Heart left ventricle (tissue), 16 donors: Measurements from ENCODE around the gene CELF4. TPM values are rescaled to one million over a fixed set of nuclear protein-coding genes. Genes with fewer than 3 reads are reported as not detected.
A peak's percentile ranks its signal among the peaks of the same experiment; 100 is the strongest.

Source experiments
- ATAC-seq, 4 donors: fragments of 200-7000 bp; cut with Tn5 transposase; one replicate each; pipeline ENCODE4 v1.9.1; 2020 to 2022; ENCODE audit warnings: moderate library complexity in 4 of 4, mild to moderate bottlenecking in 3 of 4, moderate number of reproducible peaks in 1 of 4
- DNase-seq, 5 donors: peaks; one replicate each; pipeline ENCODE4 v3.0.0-alpha.2; 2020
- H3K27ac ChIP-seq, 12 donors: fragments of 200-600 bp; sonication (generic) in 4 of 12; one replicate each; pipeline versions ENCODE4 v1.5.0 to v1.8.0; 2016 to 2022; ENCODE audit warnings: mild to moderate bottlenecking in 2 of 12
- H3K27me3 ChIP-seq, 9 donors: fragments of 200-600 bp; sonication (generic) in 2 of 9; one replicate each; pipeline versions ENCODE4 v1.5.1 to v1.8.0; 2016 to 2022; ENCODE audit warnings: mild to moderate bottlenecking in 3 of 9
- H3K36me3 ChIP-seq, 9 donors: fragments of 200-600 bp; sonication (generic) in 2 of 9; one replicate each; pipeline versions ENCODE4 v1.5.0 to v1.8.0; 2018 to 2022; ENCODE audit warnings: mild to moderate bottlenecking in 2 of 9
- H3K4me1 ChIP-seq, 12 donors: fragments of 200-600 bp; sonication (generic) in 4 of 12; one replicate each; pipeline versions ENCODE4 v1.5.0 to v1.8.0; 2016 to 2022; ENCODE audit warnings: mild to moderate bottlenecking in 3 of 12
- H3K4me3 ChIP-seq, 12 donors: fragments of 200-600 bp; sonication (generic) in 4 of 12; one replicate each; pipeline versions ENCODE4 v1.5.0 to v1.8.0; 2017 to 2022; ENCODE audit warnings: mild to moderate bottlenecking in 9 of 12, moderate library complexity in 4 of 12
- H3K9me3 ChIP-seq, 12 donors: fragments of 200-600 bp; sonication (generic) in 4 of 12; one replicate each; pipeline versions ENCODE4 v1.5.0 to v1.8.0; 2016 to 2022; ENCODE audit warnings: mild to moderate bottlenecking in 1 of 12
- POLR2A ChIP-seq, 2 donors: fragments of 450-650 bp; IDR thresholded peaks; one replicate each; pipeline ENCODE4 v1.6.1; 2017; ENCODE audit warnings: antibody characterized with exemption in 2 of 2, mild to moderate bottlenecking in 2 of 2, moderate library complexity in 2 of 2
- WGBS, 4 donors: extraction: QIAGEN DNeasy Blood & Tissue Kit in 2 of 4; methylation state at CpG; one replicate each; pipeline versions ENCODE4 v1.1.5 to v1.1.7; 2013 to 2018; 5-methylcytosine and 5-hydroxymethylcytosine counted together
- intact Hi-C, 10 donors: fragments of 100-400 bp; cut with DNase I; formaldehyde crosslinking; loops; one replicate each; pipeline versions ENCODE4 v1.11.1 to v1.14.2; 2022
- polyA plus RNA-seq, 2 donors: library from polyadenylated mRNA; stranded (reverse); fragments of 200-250 nt; gene quantifications; one replicate each; pipeline ENCODE4 v1.2.3, GENCODE V29; 2013
- total RNA-seq, 9 donors: library from RNA; depleted of rRNA in 2 of 9; stranded (reverse); fragments of >200 nt in 2 of 9; fragmentation: NEBNext Ultra II Directional in 3 of 9; extraction: Animal tissue kit (Norgen Biotek cat#: 25700) in 3 of 9; gene quantifications; one replicate each; pipeline versions ENCODE4 v1.1.0 to v1.2.4, GENCODE V29; 2016 to 2023
- TF ChIP-seq, protein P1 (sequence below), 12 donors: fragments of 200-600 bp; sonication (generic) in 4 of 12; IDR thresholded peaks; one replicate each; pipeline versions ENCODE4 v1.5.0 to v1.8.0; 2018 to 2022; ENCODE audit warnings: antibody characterized with exemption in 12 of 12, mild to moderate bottlenecking in 5 of 12
- donor health status: ischemic (EF 13 %, LVEDD 7.1; RV severe dilation, severe dysfunction).
- donor health status: healthy with polysubstance abuse.
- donor health status: DM: no; HTN: yes; CAD: no.
- donor health status: DM: no; HTN: no; CAD: no.
- donor health status: ischemic (EF 25% LVEDD 6.9; RV normal size, moderate dysfunction).
- donor health status: ischemic (EF 25% LVEDD 5.7; RV mildly dilated, moderate dysfunction).
- donor health status: healthy.
- donor health status: DM: yes; HTN: yes; CAD: no.
- donor health status: ischemic (EF 35%, LVEDD 5.7; RV mildly dilated, moderate dysfunction).
- donor health status: nonischemic (EF 11% LVEDD 7.7; RV severe dilation, severe dysfunction).
- donor health status: DM: yes; HTN: yes; CAD: no.
- donor health status: PGD.
- donor health status: ischemic (EF 29% LVEDD 5.4; RV normal size, mild dysfunction).
- donor health status: nonischemic (EF 23%, LVEDD 6.1; RV moderate dilation, normal function).

Gene CELF4
- total and polyA plus RNA-seq, 11 donors: 0.11 to 0.67 (median 0.40) TPM; not detected in 3

DNA sequence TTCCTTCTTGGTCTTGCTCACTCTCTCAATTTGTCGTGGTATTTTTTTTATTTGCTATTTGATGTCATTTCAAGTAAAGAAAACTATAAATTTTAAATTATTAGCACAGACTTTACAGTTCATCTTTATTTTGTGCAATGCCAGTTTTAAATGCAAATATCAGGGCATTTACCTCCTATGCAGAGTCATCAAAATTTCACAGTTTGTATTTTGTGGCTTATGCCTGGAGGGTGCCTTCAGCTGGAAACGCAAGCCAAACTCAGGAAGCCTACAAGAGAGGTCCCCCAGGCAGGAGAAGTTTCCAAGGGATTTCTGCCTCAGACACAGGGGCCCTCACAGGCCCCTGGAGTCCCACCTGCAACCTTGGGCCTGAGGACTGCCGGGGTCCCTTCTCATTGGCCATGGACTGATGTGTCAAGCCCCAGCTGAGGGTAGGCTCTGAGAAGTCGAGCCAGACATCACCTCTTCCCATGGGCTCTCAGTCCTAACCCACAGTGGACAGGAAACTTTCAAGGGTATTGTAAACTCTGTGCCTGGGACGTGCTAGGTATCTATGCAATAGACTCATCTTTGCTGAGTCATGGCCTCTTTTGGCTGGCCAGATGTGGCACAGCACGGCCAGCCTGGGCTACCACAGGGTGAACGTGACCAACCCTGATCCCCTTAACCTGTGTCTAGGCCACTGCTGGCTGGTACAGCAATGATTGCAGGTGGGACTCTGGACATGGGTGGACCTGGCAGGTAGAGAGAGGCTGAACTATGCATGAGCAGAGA lies 236.5 kb downstream of the CELF4 start:
- no peak for ATAC-seq
- intact Hi-C loops: no loop called here
- 82 to 95% (median 85%) methylated on average over 6 to 7 of the region's 7 CpGs for WGBS, 4 donors
- no peaks in the 10 kb centered on the region for H3K36me3 ChIP-seq
- no peak overlapping the region for H3K4me3 ChIP-seq
- peaks cover 0 to 3% (median 0%) of the 10 kb centered on the region in 9 donors for H3K27me3 ChIP-seq
- DNase-seq: no peak
- no peaks in the 10 kb centered on the region for H3K4me1 ChIP-seq
- no peaks in the 10 kb centered on the region for H3K9me3 ChIP-seq
- no peak for TF ChIP-seq POLR2A (IDR thresholded peaks at IDR 0.05)
- TF ChIP-seq, protein P1, sequence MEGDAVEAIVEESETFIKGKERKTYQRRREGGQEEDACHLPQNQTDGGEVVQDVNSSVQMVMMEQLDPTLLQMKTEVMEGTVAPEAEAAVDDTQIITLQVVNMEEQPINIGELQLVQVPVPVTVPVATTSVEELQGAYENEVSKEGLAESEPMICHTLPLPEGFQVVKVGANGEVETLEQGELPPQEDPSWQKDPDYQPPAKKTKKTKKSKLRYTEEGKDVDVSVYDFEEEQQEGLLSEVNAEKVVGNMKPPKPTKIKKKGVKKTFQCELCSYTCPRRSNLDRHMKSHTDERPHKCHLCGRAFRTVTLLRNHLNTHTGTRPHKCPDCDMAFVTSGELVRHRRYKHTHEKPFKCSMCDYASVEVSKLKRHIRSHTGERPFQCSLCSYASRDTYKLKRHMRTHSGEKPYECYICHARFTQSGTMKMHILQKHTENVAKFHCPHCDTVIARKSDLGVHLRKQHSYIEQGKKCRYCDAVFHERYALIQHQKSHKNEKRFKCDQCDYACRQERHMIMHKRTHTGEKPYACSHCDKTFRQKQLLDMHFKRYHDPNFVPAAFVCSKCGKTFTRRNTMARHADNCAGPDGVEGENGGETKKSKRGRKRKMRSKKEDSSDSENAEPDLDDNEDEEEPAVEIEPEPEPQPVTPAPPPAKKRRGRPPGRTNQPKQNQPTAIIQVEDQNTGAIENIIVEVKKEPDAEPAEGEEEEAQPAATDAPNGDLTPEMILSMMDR (IDR thresholded peaks at IDR 0.05): no peak
- H3K27ac ChIP-seq: no peak overlapping the region

DNA sequence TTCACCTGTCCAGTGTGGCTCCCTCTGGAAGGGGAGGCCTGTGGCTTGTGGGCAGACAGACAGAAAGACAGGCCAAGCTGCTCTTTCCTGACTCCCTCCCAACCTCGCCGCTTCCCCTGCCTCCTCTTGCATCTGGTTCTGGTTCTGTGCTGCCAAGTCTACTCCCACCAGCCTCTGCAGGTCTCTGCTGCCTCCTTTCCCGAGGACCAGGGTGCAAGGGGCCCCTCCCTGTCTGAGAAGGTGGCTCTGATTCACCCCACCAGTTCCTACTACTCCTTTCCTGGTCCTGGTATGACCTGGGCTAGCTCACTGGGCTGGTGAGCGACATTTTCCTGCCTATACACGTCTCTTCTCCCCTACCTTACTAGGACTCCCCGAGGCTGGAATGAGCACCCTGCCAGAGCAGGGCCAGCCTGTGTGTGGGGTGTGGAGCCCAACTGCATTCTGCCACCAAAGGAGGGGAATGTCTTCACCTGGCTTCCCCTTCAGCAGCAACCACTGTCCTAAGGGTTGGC lies 238.5 kb downstream of the CELF4 start:
- Histone ChIP-seq H3K27ac (no peak overlapping the region), H3K36me3 (no peaks in the 10 kb centered on the region), H3K4me1 (no peaks in the 10 kb centered on the region), H3K27me3 (peaks cover 0 to 14% (median 0%) of the 10 kb centered on the region in 9 donors), H3K4me3 (no peak overlapping the region), H3K9me3 (no peaks in the 10 kb centered on the region)
- TF ChIP-seq, protein P1 (IDR thresholded peaks at IDR 0.05): no peak
- no peak for TF ChIP-seq POLR2A (IDR thresholded peaks at IDR 0.05)
- WGBS, 4 donors: 64 to 74% (median 71%) methylated on average over 6 of the region's 6 CpGs
- no peak for DNase-seq
- intact Hi-C loops: no loop called here
- no peak for ATAC-seq

DNA sequence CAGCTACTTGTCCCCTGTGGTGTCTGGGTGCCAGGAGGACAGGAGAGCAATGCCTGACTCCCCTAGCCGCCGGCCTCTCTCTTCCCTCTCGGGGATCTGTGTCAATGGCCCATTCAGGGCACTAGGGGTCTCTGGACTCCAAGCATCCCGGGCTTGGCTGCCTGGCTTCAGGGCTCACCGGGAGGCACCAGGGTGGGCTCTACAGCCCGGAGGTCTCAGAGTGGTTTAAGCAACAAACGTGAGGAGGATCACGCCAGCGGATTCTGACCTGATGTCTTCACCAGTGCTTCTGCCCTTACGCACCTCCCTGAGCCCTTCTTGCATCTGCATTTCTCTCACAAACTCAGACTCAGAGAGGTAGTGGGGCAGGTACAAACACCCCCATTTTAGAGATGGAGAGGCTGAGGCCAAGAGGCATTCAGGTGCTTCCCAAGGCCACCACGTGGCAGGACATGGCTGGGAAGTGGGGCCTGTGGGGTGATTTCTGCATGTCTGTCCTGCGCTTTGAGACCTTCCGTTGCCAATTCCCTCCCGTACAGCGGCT lies 243.0 kb downstream of the CELF4 start:
- WGBS, 4 donors: 34 to 56% (median 44%) methylated on average over 8 to 15 of the region's 15 CpGs
- no peak for TF ChIP-seq POLR2A (IDR thresholded peaks at IDR 0.05)
- TF ChIP-seq, protein P1 (IDR thresholded peaks at IDR 0.05): peak; percentile 57 to 80 (median 70)
- DNase-seq: peak in 4 of 5 donors; percentile 20 to 54 (median 34)
- Histone ChIP-seq H3K9me3 (no peaks in the 10 kb centered on the region), H3K27me3 (peaks cover 0 to 24% (median 0%) of the 10 kb centered on the region in 9 donors), H3K4me3 (no peak overlapping the region), H3K36me3 (no peaks in the 10 kb centered on the region), H3K27ac (no peak overlapping the region), H3K4me1 (no peaks in the 10 kb centered on the region)
- ATAC-seq: peak in 3 of 4 donors; percentile 29 to 75 (median 64)
- intact Hi-C loops: no loop called here
